Esophagus (tissue), 2 donors: ENCODE measurements around the gene PDE4DIP. TPM values are rescaled to one million over a fixed set of nuclear protein-coding genes. Genes with fewer than 3 reads are reported as not detected.
"Not testable (repeated sequence)": the region's sequence is repeated elsewhere in the genome, so short reads cannot be mapped to it uniquely, and the experiment has no call there.

ENCODE experiments used
- H3K27ac ChIP-seq, 2 donors: one replicate each; pipeline ENCODE4 v1.5.1; 2013; ENCODE audit warnings: low read depth in 2 of 2, mild to moderate bottlenecking in 2 of 2, inconsistent platforms in 1 of 2, low read length in 1 of 2, moderate library complexity in 1 of 2
- H3K27me3 ChIP-seq, 2 donors: one replicate each; pipeline ENCODE4 v1.6.1; 2013; ENCODE audit warnings: low read length in 2 of 2, control low read depth in 1 of 2, mild to moderate bottlenecking in 1 of 2; ENCODE audit not compliant: insufficient read depth in 2 of 2, control insufficient read depth in 1 of 2
- H3K36me3 ChIP-seq, 2 donors: one replicate each; pipeline ENCODE4 v1.6.1; 2013; ENCODE audit warnings: low read length in 1 of 2; ENCODE audit not compliant: control insufficient read depth in 2 of 2, insufficient read depth in 2 of 2
- H3K4me1 ChIP-seq, 2 donors: one replicate each; pipeline ENCODE4 v1.6.1; 2013; ENCODE audit warnings: low read length in 1 of 2; ENCODE audit not compliant: control insufficient read depth in 2 of 2, insufficient read depth in 2 of 2
- H3K4me3 ChIP-seq, 2 donors: one replicate each; pipeline ENCODE4 v1.5.1; 2013; ENCODE audit warnings: low read length in 2 of 2, mild to moderate bottlenecking in 2 of 2, low read depth in 1 of 2, moderate library complexity in 1 of 2
- H3K9me3 ChIP-seq, 2 donors: one replicate each; pipeline ENCODE4 v1.6.1; 2013; ENCODE audit warnings: mild to moderate bottlenecking in 2 of 2, low read depth in 1 of 2, low read length in 1 of 2, moderate library complexity in 1 of 2; ENCODE audit not compliant: control insufficient read depth in 2 of 2, insufficient read depth in 1 of 2
- WGBS, 2 donors: extraction: QIAGEN DNeasy Blood & Tissue Kit; methylation state at CpG; one replicate each; pipeline ENCODE4 v1.1.7; 2013; 5-methylcytosine and 5-hydroxymethylcytosine counted together
- polyA plus RNA-seq, 2 donors: library from polyadenylated mRNA; stranded (reverse); fragments of 200-250 nt; gene quantifications; one replicate each; pipeline ENCODE4 v1.2.3, GENCODE V29; 2013
- donor health status: healthy with polysubstance abuse.
- donor health status: Bipolar disorder and iron deficiency.

The PDE4DIP gene
- polyA plus RNA-seq, 2 donors = 7.2 to 9.0 TPM

GRCh38 chr1:148967580-148967979, 123.4 kb downstream of the PDE4DIP start:
- H3K9me3 ChIP-seq, H3K4me1 ChIP-seq, H3K36me3 ChIP-seq, H3K4me3 ChIP-seq, H3K27ac ChIP-seq, H3K27me3 ChIP-seq: not testable (repeated sequence)
- WGBS, 2 donors = no CpG with 5 or more reads among the region's 2 CpGs

- H3K27ac ChIP-seq, H3K9me3 ChIP-seq, H3K4me1 ChIP-seq, H3K36me3 ChIP-seq, H3K27me3 ChIP-seq, H3K4me3 ChIP-seq: not testable (repeated sequence)
- 93 to 97% methylated on average over 3 of the region's 3 CpGs for WGBS, 2 donors
These were observed 124.5 kb downstream of the PDE4DIP start for GRCh38 chr1:148968682-148969081.

GRCh38 chr1:148969126-148969525, 124.9 kb downstream of the PDE4DIP start:
- H3K27me3 ChIP-seq, H3K27ac ChIP-seq, H3K9me3 ChIP-seq, H3K4me1 ChIP-seq, H3K36me3 ChIP-seq, H3K4me3 ChIP-seq: not testable (repeated sequence)
- whole genome bisulfite sequencing, 2 donors = 86 to 89% methylated on average over 1 to 2 of the region's 5 CpGs

GRCh38 chr1:148975453-148975852, 131.2 kb downstream of the PDE4DIP start:
- not testable (repeated sequence) for H3K4me3 ChIP-seq, H3K27ac ChIP-seq, H3K9me3 ChIP-seq, H3K36me3 ChIP-seq, H3K4me1 ChIP-seq, H3K27me3 ChIP-seq
- WGBS, 2 donors = 87 to 92% methylated on average over 1 of the region's 1 CpG

- WGBS, 2 donors = 67 to 73% methylated on average over 1 of the region's 1 CpG
- not testable (repeated sequence) for H3K9me3 ChIP-seq, H3K4me3 ChIP-seq, H3K4me1 ChIP-seq, H3K27ac ChIP-seq, H3K36me3 ChIP-seq, H3K27me3 ChIP-seq
These were observed 131.8 kb downstream of the PDE4DIP start for GRCh38 chr1:148975866-148976537.

GRCh38 chr1:148977785-148978184, 133.6 kb downstream of the PDE4DIP start:
- not testable (repeated sequence) for H3K36me3 ChIP-seq, H3K4me1 ChIP-seq, H3K27me3 ChIP-seq, H3K9me3 ChIP-seq, H3K27ac ChIP-seq, H3K4me3 ChIP-seq
- 85 to 96% methylated on average over 1 of the region's 1 CpG for WGBS, 2 donors

- WGBS, 2 donors = 67 to 77% methylated on average over 3 of the region's 3 CpGs
- not testable (repeated sequence) for H3K27ac ChIP-seq, H3K4me1 ChIP-seq
These were observed 145.2 kb downstream of the PDE4DIP start for GRCh38 chr1:148989378-148989777.

GRCh38 chr1:148990233-148990788, 146.1 kb downstream of the PDE4DIP start:
- not testable (repeated sequence) for H3K9me3 ChIP-seq, H3K4me1 ChIP-seq, H3K4me3 ChIP-seq, H3K27ac ChIP-seq, H3K36me3 ChIP-seq, H3K27me3 ChIP-seq
- 58 to 59% methylated on average over 5 of the region's 7 CpGs for WGBS, 2 donors

More at GRCh38 chr1:148989378-148989777, 145.2 kb downstream of the PDE4DIP start:
- H3K9me3 ChIP-seq, H3K4me3 ChIP-seq, H3K36me3 ChIP-seq, H3K27me3 ChIP-seq: not testable (repeated sequence)

GRCh38 chr1:148991818-148992217, 147.6 kb downstream of the PDE4DIP start:
- H3K9me3 ChIP-seq, H3K4me3 ChIP-seq, H3K36me3 ChIP-seq, H3K27ac ChIP-seq, H3K4me1 ChIP-seq, H3K27me3 ChIP-seq: not testable (repeated sequence)
- 86 to 100% methylated on average over 1 of the region's 2 CpGs for WGBS, 2 donors

- 77 to 86% methylated on average over 1 of the region's 2 CpGs for WGBS, 2 donors
- H3K36me3 ChIP-seq, H3K4me3 ChIP-seq, H3K9me3 ChIP-seq, H3K4me1 ChIP-seq, H3K27ac ChIP-seq, H3K27me3 ChIP-seq: not testable (repeated sequence)
These were observed 148.1 kb downstream of the PDE4DIP start for GRCh38 chr1:148992364-148992763.
